Measurements from ENCODE around the gene CNIH3.

DNA sequence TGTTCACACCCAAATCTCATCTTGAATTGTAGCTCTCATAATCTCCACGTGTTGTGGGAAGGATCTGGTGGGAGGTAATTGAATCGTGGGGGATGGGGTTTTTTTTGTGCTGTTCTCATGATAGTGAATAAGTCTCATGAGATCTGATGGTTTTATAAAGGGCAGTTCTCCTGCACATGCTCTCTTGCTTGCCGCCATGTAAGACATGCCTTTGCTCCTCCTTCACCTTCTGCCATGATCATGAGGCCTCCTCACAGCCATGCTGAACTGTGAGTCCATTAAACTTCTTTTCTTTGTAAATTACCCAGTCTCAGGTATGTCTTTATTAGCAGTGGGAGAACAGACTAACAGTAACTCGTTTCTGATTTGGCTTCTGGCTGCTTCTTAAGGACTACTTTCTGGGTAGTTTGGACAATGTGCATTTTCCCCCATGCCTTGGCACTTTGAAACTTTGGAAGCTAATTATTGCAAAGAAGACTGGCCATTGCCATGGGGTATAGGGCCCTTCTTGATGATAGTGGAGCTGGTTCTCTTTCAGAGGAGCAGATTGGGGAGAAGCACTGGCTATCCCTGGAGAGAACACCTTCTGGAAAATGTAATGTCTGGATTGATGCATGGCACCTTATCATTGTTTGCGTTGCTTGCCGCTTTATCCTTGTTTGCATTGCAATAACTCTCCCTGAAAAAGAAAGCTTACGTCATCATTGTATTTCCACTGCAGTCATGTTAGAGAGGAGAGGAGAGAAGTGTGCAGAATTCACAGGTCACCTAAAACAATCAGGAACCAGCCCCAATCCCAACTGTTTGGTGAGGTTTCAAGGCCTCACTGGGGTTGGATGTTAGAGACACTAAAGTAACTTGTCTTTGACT lies 5.9 kb downstream of the CNIH3 start:
- TF ChIP-seq, protein P1, sequence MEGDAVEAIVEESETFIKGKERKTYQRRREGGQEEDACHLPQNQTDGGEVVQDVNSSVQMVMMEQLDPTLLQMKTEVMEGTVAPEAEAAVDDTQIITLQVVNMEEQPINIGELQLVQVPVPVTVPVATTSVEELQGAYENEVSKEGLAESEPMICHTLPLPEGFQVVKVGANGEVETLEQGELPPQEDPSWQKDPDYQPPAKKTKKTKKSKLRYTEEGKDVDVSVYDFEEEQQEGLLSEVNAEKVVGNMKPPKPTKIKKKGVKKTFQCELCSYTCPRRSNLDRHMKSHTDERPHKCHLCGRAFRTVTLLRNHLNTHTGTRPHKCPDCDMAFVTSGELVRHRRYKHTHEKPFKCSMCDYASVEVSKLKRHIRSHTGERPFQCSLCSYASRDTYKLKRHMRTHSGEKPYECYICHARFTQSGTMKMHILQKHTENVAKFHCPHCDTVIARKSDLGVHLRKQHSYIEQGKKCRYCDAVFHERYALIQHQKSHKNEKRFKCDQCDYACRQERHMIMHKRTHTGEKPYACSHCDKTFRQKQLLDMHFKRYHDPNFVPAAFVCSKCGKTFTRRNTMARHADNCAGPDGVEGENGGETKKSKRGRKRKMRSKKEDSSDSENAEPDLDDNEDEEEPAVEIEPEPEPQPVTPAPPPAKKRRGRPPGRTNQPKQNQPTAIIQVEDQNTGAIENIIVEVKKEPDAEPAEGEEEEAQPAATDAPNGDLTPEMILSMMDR (IDR thresholded peaks at IDR 0.05), result no peak
- TF ChIP-seq POLR2AphosphoS5 (IDR thresholded peaks at IDR 0.05) (no peak), POLR2A (IDR thresholded peaks at IDR 0.05) (no peak)

Measured in breast epithelium (tissue), 3 donors.